ENCODE measurements around the gene IER3. TPM values are rescaled to one million over a fixed set of nuclear protein-coding genes. Genes with fewer than 3 reads are reported as not detected.

IER3 gene
- polyA plus RNA-seq, 1 of the 3 experiments (the other 2 are of a cell fraction): 12.9 TPM

DNA sequence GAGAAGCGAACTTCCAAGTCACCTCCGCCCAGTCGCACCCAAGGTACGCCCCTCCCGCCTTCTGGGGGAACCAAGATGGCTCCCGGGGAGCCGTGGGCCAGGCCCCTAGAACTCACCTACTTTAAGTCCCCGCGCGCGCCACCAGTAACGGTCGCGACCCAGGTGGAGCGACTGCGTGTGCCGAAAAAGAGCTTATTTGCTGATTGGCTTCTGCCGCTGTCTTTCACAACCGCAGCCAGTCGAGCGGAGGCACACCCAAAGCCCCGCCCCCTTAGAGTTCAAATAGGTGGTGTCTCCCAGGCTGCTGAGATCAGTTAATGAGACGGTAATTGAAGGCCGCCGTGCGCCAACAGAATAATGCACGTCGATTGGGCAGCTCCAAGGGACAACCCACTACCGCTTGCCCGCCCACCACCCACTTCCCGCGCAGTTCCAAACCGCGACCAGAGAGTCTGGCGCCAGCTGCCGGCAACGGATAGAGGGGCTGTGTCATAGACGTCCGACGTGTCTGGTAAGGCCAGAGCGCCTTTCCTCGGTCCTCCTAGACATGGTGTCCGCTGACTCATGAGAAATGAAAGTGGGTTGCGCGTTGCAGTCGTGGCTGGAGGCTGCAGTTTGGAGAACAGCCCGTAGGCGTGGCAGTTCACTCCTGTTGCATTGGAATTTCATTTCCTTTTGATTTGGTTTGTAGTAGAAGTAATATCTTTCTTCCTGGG lies 27.1 kb downstream of the IER3 start, which contains the start of gene MDC1 (continued):
- TF ChIP-seq, protein P1, sequence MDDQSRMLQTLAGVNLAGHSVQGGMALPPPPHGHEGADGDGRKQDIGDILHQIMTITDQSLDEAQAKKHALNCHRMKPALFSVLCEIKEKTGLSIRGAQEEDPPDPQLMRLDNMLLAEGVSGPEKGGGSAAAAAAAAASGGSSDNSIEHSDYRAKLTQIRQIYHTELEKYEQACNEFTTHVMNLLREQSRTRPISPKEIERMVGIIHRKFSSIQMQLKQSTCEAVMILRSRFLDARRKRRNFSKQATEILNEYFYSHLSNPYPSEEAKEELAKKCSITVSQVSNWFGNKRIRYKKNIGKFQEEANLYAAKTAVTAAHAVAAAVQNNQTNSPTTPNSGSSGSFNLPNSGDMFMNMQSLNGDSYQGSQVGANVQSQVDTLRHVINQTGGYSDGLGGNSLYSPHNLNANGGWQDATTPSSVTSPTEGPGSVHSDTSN (IDR thresholded peaks at IDR 0.05): peak; percentile 99
- TF ChIP-seq, protein P2, sequence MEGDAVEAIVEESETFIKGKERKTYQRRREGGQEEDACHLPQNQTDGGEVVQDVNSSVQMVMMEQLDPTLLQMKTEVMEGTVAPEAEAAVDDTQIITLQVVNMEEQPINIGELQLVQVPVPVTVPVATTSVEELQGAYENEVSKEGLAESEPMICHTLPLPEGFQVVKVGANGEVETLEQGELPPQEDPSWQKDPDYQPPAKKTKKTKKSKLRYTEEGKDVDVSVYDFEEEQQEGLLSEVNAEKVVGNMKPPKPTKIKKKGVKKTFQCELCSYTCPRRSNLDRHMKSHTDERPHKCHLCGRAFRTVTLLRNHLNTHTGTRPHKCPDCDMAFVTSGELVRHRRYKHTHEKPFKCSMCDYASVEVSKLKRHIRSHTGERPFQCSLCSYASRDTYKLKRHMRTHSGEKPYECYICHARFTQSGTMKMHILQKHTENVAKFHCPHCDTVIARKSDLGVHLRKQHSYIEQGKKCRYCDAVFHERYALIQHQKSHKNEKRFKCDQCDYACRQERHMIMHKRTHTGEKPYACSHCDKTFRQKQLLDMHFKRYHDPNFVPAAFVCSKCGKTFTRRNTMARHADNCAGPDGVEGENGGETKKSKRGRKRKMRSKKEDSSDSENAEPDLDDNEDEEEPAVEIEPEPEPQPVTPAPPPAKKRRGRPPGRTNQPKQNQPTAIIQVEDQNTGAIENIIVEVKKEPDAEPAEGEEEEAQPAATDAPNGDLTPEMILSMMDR (IDR thresholded peaks at IDR 0.05): peak; percentile 28
- TF ChIP-seq FOXJ3 (CRISPR knock-in tag; IDR thresholded peaks at IDR 0.05): no peak
- TF ChIP-seq SIN3A (IDR thresholded peaks at IDR 0.05; ENCODE audit: borderline replicate concordance, low read depth, low read length): peak; percentile 98
- peak; percentile 45 to 66; a peak in 2 of 4 replicates for TF ChIP-seq EP300 (IDR thresholded peaks at IDR 0.05; ENCODE audit: borderline replicate concordance in 1 of 2, low read depth in 1 of 2, low read length in 1 of 2)
- TF ChIP-seq GATA2 (CRISPR knock-in tag; IDR thresholded peaks at IDR 0.05): no peak
- TF ChIP-seq JUND (IDR thresholded peaks at IDR 0.05): peak; percentile 70
- TF ChIP-seq, protein P3, sequence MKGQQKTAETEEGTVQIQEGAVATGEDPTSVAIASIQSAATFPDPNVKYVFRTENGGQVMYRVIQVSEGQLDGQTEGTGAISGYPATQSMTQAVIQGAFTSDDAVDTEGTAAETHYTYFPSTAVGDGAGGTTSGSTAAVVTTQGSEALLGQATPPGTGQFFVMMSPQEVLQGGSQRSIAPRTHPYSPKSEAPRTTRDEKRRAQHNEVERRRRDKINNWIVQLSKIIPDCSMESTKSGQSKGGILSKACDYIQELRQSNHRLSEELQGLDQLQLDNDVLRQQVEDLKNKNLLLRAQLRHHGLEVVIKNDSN (IDR thresholded peaks at IDR 0.05; ENCODE audit: borderline replicate concordance, low read depth): no peak; the same call in 1 of the 2 replicates
- TF ChIP-seq, protein P4, sequence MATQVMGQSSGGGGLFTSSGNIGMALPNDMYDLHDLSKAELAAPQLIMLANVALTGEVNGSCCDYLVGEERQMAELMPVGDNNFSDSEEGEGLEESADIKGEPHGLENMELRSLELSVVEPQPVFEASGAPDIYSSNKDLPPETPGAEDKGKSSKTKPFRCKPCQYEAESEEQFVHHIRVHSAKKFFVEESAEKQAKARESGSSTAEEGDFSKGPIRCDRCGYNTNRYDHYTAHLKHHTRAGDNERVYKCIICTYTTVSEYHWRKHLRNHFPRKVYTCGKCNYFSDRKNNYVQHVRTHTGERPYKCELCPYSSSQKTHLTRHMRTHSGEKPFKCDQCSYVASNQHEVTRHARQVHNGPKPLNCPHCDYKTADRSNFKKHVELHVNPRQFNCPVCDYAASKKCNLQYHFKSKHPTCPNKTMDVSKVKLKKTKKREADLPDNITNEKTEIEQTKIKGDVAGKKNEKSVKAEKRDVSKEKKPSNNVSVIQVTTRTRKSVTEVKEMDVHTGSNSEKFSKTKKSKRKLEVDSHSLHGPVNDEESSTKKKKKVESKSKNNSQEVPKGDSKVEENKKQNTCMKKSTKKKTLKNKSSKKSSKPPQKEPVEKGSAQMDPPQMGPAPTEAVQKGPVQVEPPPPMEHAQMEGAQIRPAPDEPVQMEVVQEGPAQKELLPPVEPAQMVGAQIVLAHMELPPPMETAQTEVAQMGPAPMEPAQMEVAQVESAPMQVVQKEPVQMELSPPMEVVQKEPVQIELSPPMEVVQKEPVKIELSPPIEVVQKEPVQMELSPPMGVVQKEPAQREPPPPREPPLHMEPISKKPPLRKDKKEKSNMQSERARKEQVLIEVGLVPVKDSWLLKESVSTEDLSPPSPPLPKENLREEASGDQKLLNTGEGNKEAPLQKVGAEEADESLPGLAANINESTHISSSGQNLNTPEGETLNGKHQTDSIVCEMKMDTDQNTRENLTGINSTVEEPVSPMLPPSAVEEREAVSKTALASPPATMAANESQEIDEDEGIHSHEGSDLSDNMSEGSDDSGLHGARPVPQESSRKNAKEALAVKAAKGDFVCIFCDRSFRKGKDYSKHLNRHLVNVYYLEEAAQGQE (IDR thresholded peaks at IDR 0.05; ENCODE audit: low read depth, low read length): 0 out of 2 replicates have a peak, but pooled peaks have one; percentile 20
- TF ChIP-seq, protein P5, sequence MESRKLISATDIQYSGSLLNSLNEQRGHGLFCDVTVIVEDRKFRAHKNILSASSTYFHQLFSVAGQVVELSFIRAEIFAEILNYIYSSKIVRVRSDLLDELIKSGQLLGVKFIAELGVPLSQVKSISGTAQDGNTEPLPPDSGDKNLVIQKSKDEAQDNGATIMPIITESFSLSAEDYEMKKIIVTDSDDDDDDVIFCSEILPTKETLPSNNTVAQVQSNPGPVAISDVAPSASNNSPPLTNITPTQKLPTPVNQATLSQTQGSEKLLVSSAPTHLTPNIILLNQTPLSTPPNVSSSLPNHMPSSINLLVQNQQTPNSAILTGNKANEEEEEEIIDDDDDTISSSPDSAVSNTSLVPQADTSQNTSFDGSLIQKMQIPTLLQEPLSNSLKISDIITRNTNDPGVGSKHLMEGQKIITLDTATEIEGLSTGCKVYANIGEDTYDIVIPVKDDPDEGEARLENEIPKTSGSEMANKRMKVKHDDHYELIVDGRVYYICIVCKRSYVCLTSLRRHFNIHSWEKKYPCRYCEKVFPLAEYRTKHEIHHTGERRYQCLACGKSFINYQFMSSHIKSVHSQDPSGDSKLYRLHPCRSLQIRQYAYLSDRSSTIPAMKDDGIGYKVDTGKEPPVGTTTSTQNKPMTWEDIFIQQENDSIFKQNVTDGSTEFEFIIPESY (IDR thresholded peaks at IDR 0.05; ENCODE audit: borderline replicate concordance, low read depth): peak; percentile 89
